H7 (cell line): Measurements from ENCODE around the gene SLC25A5. TPM values are rescaled to one million over a fixed set of nuclear protein-coding genes. Genes with fewer than 3 reads are reported as not detected.
"Not testable (repeated sequence)": the region's sequence is repeated elsewhere in the genome, so short reads cannot be mapped to it uniquely, and the experiment has no call there.

Experiments used
- DNase-seq: peaks from one replicate; pipeline ENCODE4 v3.0.0; 2012
- H3K27me3 ChIP-seq: 2 replicates; pipeline ENCODE4 v1.6.0; 2011; ENCODE audit warnings: mild to moderate bottlenecking, low read length; ENCODE audit not compliant: control insufficient read depth, insufficient read depth
- H3K36me3 ChIP-seq: replicated peaks from 2 replicates; pipeline ENCODE4 v1.5.1; 2011; ENCODE audit warnings: low read length; ENCODE audit not compliant: control insufficient read depth, insufficient read depth
- H3K4me3 ChIP-seq: 2 replicates; pipeline ENCODE4 v1.5.1; 2011; ENCODE audit warnings: low read depth, mild to moderate bottlenecking, control low read depth, low read length, moderate library complexity; ENCODE audit not compliant: insufficient read depth
- total RNA-seq: library from RNA; depleted of rRNA; stranded (reverse); fragments of >200 nt; shearing (Covaris generic); gene quantifications from 2 replicates; pipeline ENCODE4 v1.2.3, GENCODE V29; 2014

SLC25A5 gene
- total RNA-seq, 1 experiment from 2014 or later, result 383 TPM

DNA sequence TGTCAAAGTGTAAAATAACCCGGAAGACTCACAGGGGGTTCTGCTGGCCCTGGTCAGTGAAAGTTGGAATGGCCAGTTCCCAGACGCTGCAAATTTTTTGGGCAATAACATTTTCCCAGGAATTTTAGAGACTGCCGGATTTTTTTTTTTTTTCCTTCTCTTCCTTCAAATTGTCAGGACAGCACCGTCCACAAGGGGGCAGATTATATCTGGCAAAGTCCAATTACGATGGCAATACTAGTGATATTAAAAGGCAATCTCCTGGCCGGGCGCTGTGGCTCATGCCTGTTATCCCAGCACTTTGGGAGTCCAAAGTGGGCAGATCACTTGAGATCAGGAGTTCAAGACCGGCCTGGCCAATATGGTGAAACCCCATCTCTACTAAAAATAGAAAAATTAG is 20.5 kb downstream of the SLC25A5 start:
- Histone ChIP-seq H3K4me3 (no peak overlapping the region), H3K36me3 (no peaks in the 10 kb centered on the region), H3K27me3 (no peaks in the 10 kb centered on the region)
- DNase-seq, result peak; percentile 57

DNA sequence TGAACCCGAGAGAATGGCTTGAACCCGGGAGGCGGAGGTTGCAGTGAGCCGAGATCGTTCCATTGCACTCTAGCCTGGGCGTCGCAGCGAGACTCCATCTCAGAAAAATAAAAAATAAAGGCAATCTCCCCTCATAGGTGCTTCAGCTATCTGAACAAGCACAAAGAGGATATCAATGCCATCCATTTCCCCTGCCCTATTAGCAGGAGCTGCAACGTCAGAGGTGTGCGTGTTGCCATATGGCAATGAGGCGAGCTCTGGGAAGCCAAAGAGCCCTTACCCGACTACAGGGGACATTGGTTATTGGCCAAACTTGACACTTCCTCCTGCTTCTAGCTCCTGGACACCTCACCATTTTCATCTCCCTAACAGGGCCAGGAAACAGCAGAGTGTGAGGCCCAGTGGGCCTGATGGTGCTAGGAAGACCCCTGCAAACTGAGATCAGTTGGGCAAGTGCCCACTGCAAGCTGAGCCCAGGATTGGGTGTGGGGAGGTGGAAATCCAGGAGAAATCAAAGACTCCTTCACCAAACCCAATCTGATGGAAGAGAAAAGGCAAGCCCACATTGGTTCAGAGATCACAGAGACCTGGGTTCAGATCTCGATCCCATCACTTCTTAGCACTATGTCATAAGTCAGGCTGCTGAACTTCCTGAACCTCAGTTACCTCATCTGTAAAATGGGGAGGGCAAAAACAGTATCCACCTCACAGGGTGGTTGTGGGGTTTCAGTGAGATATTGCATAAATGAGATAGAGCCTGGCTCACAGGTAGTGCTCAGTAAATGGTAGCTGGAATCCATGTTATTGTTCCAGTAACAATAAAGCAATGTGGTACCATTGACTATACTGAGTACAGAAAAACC is 21.2 kb downstream of the SLC25A5 start:
- H3K4me3 ChIP-seq, result no peak overlapping the region
- DNase-seq, result no peak
- H3K27me3 ChIP-seq, result no peaks in the 10 kb centered on the region
- no peaks in the 10 kb centered on the region for H3K36me3 ChIP-seq

DNA sequence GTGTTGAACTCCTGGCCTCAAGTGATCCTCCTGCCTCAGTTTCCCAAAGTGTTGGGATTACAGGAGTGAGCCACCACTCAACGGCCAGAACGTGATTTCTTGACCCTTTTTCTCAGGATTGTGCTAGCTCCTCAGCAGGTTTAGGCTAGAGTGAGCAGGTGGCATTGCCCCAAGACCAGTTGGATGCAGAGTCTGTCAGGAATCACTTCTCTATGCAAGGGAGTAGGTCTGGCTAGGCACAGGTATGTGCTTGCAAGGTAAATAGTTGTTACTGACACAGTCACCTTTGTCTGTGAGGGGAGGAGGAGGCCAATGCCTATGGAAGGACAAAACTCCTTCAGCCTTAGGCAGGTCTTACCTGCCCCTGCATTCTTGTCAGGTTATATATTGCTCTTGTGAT is 24.2 kb downstream of the SLC25A5 start:
- Histone ChIP-seq H3K36me3 (no peaks in the 10 kb centered on the region), H3K4me3 (no peak overlapping the region), H3K27me3 (no peaks in the 10 kb centered on the region)
- DNase-seq, result no peak

DNA sequence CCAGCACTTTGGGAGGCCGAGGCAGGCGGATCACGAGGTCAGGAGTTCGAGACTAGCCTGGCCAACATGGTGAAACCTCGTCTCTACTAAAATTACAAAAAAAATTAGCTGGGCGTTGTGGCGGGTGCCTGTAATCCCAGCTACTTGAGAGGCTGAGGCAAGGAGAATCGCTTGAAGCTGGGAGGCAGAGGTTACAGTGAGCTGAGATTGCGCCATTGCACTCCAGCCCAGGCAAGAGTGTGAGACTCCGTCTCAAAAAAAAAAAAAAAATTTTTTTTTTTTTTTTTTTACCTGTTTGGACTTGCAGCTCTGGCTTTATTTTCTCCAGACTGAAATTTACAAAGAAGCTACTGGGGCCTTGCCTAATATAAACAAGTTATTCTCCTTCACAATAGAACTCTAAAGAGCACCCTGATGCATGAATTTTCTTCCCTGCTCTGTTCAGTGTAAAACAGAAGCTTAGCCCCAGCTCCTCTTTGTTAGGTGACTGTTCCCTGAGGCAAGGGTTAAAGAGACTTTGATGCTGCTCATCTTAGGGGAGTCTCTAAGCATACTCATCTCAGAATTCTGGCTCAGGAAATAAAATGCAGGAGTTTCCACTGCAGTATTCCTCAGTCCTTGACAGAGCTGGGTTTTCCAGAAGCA is 25.7 kb downstream of the SLC25A5 start:
- DNase-seq, H3K27me3 ChIP-seq, H3K36me3 ChIP-seq, H3K4me3 ChIP-seq: not testable (repeated sequence)

DNA sequence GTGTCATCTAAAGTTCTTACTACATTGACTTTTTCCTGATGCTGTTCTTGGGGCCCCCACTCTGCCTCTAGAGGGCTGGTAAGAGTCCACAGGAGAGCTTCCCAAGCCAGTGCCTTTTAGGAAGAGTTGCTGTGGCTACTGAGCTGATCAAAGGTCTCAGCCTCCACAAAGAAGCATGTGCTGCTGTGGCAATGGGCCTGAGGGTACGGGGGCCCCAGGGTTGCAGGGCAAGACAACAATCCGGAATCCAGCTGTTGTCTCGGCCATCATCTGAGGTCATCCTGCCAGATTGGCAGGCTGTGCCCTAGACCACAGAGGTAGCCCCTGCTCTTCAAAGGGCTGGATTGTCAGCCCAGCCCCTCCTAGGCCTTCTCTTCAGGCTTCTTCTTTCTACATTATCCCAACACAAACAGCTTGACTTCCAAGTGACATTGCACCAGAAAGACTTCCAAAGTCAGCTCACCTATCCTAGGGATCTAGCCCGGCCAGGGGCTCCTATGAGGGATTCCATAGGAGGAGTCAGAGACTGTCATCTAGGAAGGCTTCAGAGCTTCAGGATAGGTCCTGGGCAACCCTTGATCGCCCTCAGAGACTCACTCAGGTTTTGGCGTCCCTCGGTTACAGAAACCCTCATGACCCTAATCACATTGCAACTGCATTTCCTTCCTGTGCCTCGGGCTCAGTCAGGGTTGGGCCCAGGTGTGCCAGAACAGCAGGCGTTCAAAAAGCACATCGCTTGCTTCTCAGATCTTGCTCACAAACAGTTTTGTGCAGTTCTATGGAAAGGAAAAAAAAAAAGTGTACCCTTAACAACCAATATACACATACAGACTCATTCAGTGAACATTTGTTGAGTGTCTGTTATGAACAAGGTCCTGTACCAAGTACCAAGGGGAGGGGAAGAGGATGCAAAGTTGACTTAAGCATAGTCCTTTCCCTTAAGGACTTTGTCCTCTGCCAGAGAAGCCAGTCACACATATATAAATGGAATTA is 27.8 kb downstream of the SLC25A5 start:
- Histone ChIP-seq H3K27me3 (no peaks in the 10 kb centered on the region), H3K4me3 (no peak overlapping the region), H3K36me3 (no peaks in the 10 kb centered on the region)
- no peak for DNase-seq

DNA sequence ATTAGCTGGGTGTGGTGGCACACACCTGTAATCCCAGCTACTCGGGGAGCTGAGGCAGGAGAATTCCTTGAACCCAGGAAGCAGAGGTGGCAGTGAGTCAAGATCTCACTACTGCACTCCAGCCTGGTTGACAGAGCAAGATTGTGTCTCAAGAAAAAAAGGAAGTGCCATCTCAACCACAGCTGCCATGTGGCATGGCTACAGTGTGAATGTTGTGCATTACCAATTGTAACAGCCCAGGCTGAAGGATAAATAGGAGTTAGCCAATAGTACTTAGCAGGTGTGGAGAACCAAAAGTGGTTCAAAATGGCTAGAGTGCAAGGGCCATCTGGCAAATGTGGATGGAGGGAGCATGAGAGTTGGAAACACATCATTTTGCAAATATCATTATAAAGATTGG is 28.9 kb downstream of the SLC25A5 start:
- Histone ChIP-seq H3K36me3 (no peaks in the 10 kb centered on the region), H3K4me3 (no peak overlapping the region), H3K27me3 (no peaks in the 10 kb centered on the region)
- DNase-seq, result no peak

DNA sequence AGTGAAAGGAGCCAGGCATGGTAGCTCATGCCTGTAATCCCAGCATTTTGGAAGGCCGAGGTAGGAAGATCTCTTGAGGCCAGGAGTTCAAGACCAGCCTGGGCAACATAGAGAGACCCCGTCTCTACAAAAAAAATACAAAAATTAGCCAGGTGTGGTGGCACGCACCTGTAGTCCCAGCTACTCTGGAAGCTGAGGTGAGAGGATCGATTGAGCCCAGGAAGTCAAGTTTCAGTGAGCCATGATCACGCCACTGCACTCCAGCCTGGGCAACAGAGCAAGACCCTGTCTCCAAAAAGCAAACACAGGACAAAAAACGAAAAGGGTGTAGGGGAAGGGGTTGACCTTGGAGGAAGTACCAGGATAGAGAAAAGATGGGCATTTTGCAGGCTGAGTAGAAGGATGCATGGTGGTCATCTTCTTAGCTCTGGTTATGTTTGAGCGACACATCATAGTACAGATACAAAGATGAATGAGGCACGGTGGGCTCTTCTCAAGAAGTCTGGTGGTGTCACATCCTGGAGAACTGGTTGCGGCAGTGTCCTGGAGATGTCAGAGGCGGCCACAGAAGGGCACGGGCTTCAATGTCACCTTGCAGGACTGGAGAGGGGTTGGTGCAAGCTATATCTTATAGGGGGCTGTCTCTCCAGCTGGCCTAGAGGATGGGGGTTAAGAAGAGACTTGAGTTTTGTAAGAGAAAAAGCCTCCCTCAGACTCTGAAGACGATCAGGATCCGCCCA is 32.0 kb downstream of the SLC25A5 start:
- Histone ChIP-seq H3K4me3 (no peak overlapping the region), H3K27me3 (no peaks in the 10 kb centered on the region), H3K36me3 (no peaks in the 10 kb centered on the region)
- no peak for DNase-seq

DNA sequence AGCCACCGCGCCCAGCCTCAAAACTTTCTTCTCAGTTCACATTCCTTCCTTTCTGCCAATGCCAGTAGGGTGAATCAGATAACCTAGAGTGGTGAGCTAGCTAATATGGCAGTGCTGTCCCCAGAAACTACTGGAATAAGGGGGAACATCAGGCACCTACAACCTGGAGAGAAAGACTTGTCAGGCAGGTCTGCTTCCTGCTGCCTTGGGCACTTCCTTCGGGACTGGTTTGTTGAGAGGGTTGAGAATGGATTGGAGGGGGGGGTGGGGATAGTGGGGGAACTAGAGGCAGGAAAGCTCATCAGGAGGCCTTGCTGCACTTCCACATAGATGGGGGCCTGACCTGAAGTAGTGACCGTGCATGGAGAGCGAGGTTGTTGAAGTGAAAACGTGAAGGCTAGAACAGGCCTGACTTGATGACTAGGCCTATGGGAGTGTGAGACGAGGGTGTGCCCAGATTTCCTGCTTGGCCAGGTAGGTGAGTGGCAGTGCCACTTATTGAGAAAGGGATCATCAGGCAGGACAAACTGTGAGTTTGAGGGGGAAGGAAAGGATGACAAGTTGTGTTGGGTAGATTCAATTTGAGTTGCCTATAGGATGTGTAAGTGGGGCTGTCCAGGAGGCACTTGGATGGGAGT is 33.4 kb downstream of the SLC25A5 start:
- Histone ChIP-seq H3K4me3 (no peak overlapping the region), H3K36me3 (no peaks in the 10 kb centered on the region), H3K27me3 (no peaks in the 10 kb centered on the region)
- no peak for DNase-seq

DNA sequence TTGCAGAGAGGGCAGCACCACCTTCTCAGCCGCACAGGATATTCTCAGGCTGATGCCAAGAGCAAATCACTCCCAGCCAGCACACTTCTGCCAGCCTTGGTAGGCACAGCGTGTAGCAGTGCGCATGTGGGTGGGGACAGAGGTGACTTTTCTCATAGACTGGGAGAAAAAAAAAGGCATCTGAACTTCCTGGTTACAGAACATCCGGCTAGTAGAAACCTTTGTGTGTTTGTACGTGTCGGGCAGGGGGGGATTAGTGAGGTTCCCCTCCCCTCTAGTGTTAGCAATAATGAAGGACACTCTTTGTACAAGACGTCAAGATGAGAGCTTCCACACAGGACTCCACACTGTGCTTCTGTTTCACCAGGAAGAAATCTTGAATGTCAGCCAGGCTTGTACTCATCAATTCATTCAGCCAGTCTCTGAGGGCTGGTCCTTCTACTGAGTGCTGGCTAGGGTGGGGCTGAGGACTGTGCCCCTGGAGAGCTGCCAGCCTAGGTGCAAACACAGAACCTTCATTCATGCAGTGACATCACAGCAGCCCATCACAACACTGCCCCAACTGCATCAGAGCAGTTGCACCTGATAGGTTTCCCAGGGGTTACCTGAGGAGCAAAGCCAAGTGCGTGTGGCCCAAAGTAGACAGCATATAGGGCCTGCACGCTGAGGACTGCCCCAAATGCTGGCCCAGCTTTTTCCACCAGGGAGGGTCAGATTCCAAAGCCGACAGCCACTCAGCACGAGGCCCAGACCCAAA is 34.7 kb downstream of the SLC25A5 start:
- H3K4me3 ChIP-seq, result no peak overlapping the region
- H3K36me3 ChIP-seq, result no peaks in the 10 kb centered on the region
- DNase-seq, result no peak
- no peaks in the 10 kb centered on the region for H3K27me3 ChIP-seq

DNA sequence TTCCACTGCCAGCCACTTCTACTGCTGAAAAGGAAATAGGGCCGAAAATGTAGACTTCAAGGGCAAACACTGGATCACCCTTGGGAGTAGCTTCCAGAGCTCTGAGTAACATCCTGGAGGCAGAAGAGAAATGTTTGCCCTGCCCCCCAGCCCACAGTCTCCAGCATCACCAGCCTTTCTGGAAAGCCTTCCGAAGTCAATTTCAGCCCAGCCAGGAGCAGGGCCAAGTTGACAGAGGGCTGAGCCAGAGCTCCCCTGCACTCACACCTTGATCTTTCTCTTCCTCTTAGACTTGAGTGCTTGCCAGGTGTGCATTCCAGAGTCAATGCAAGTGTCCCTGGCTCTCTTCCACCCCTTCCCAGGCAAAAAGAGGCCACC is 35.2 kb downstream of the SLC25A5 start:
- Histone ChIP-seq H3K36me3 (no peaks in the 10 kb centered on the region), H3K27me3 (no peaks in the 10 kb centered on the region), H3K4me3 (no peak overlapping the region)
- no peak for DNase-seq

DNA sequence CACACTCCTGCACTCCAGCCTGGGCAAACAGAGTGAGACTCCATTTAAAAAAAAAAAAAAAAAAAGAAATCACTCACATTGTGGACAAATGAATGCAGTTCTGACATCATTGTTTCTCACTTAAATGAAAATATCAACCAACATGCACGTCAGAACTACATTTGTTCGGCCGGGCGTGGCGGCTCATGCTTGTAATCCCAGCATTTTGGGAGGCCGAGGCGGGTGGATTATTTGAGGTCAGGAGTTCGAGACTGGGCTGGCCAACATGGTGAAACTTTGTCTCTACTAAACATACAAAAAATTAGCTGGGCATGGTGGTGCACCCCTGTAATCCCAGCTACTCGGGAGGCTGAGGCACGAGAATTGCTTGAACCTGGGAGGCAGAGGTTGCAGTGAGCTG is 36.9 kb downstream of the SLC25A5 start:
- DNase-seq, H3K36me3 ChIP-seq, H3K27me3 ChIP-seq, H3K4me3 ChIP-seq: not testable (repeated sequence)

DNA sequence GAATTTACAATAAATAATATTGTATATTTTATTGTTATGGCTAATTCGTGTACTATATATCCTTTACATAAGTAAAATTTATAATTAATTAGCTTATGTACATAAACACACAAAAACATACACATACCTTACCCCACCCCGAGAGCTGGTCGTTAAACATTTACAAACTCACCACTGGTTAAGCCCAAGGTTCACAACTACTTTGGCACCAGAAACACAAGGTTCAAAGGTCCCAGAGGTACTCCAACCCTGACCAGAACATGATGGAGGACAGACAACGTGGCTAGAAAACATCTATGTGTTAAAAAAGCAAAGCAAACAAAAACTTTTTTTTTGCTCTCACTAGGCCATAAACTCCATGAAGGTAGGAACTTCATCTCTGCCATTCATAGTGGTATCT is 37.7 kb downstream of the SLC25A5 start:
- H3K27me3 ChIP-seq, result no peaks in the 10 kb centered on the region
- H3K4me3 ChIP-seq, result no peak overlapping the region
- no peaks in the 10 kb centered on the region for H3K36me3 ChIP-seq
- no peak for DNase-seq

DNA sequence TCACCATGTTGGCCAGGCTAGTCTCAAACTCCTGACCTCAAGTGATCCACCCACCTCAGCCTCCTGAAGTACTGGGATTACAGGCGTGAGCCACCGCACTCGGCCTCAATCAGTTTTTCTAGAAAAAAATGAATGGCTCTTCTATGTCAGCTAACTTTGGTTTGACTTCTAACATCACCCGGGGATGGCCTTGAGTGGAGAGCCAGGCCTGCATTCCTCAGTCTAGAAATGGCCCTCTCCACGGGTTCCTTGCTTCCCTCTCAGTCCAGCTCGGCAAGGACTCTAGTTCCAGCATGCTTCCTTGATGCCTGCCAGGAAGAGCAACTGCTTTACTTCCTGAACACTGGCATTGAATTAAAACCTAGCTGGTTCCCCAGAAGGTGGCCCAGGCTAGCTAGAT is 39.0 kb downstream of the SLC25A5 start:
- no peaks in the 10 kb centered on the region for H3K36me3 ChIP-seq
- no peaks in the 10 kb centered on the region for H3K27me3 ChIP-seq
- H3K4me3 ChIP-seq, result no peak overlapping the region
- no peak for DNase-seq
